HepG2 (cell line): ENCODE measurements around the gene PTGIS. TPM values are rescaled to one million over a fixed set of nuclear protein-coding genes. Genes with fewer than 3 reads are reported as not detected.
A peak's percentile ranks its signal among the peaks of the same experiment; 100 is the strongest.

Source experiments
- ATAC-seq: fragments of 200-7000 bp; cut with Tn5 transposase; 3 replicates; pipeline ENCODE4 v1.9.1; 2020; ENCODE audit warnings: mild to moderate bottlenecking, moderate library complexity
- BruUV-seq: library from RNA; stranded (reverse); fragments of 400-500 nt; replicated peaks from 2 replicates; lab custom pipeline; 2021; lab: Mats Ljungman, UMichigan
- CTCF ChIA-PET: fragments of 300-600 bp; formaldehyde crosslinking; extraction: SDS; loops from one replicate; lab custom pipeline; 2021; ENCODE audit warnings: low total read pairs, inconsistent platforms, low intra/inter-chr PET ratio; lab: Yijun Ruan, JAX
- POLR2A ChIA-PET: fragments of 350-600 bp; sonication (Branson Sonifier 250); formaldehyde crosslinking; loops from one replicate; lab custom pipeline; 2020; ENCODE audit warnings: antibody characterized with exemption, inconsistent platforms; lab: Yijun Ruan, JAX
- DNase-seq: peaks from one replicate; pipeline ENCODE4 v3.0.0-alpha.2; 2015; ENCODE audit warnings: low spot score
- FAIRE-seq: peaks from 3 replicates; lab custom pipeline; 2011; peaks lifted over from hg19 to GRCh38; lab: Jason Lieb, UNC
- H2AFZ ChIP-seq: one replicate; pipeline ENCODE4 v1.6.1; 2011; ENCODE audit warnings: low read length, inconsistent platforms
- H3K27ac ChIP-seq: fragments of 300-600 bp; 3 replicates; pipeline ENCODE4 v1.8.0; 2011; ENCODE audit warnings: mixed run types, mild to moderate bottlenecking, mixed read lengths, low read length, inconsistent platforms; ENCODE audit not compliant: insufficient read depth; ENCODE audit errors: extremely low read length
- H3K27me3 ChIP-seq, 2 experiments: fragments of 200-600 bp in 1 of 2; 2 replicates in 1 of 2; 3 replicates in 1 of 2; pipeline versions ENCODE4 v1.6.0 to v1.8.0; 2011; ENCODE audit warnings: low read length in 2 of 2, mild to moderate bottlenecking in 2 of 2, moderate library complexity in 2 of 2, inconsistent platforms in 1 of 2; ENCODE audit not compliant: insufficient read depth in 2 of 2, control insufficient read depth in 1 of 2
- H3K36me3 ChIP-seq, 2 experiments: fragments of 200-600 bp in 1 of 2; replicated peaks in 1 of 2; 2 replicates in 1 of 2; 3 replicates in 1 of 2; pipeline versions ENCODE4 v1.5.1 to v1.8.0; 2011; ENCODE audit warnings: low read length in 2 of 2, inconsistent platforms in 1 of 2; ENCODE audit not compliant: insufficient read depth in 2 of 2, control insufficient read depth in 1 of 2
- H3K4me1 ChIP-seq: 2 replicates; pipeline ENCODE4 v1.5.1; 2012; ENCODE audit warnings: low read length, inconsistent platforms; ENCODE audit not compliant: insufficient read depth
- H3K4me2 ChIP-seq: 2 replicates; pipeline ENCODE4 v1.6.0; 2011; ENCODE audit warnings: low read depth, low read length, inconsistent platforms
- H3K4me3 ChIP-seq, 3 experiments: fragments of 200-600 bp in 1 of 3; sonication (generic), shearing (Covaris generic) in 1 of 3; replicated peaks in 1 of 3; 2 replicates each; pipeline ENCODE4 v1.5.1; 2011 to 2016; ENCODE audit warnings: low read length in 3 of 3, inconsistent platforms in 2 of 3, low read depth in 2 of 3, mild to moderate bottlenecking in 2 of 3, control low read depth in 1 of 3, mixed read lengths in 1 of 3; ENCODE audit not compliant: insufficient read depth in 1 of 3
- H3K79me2 ChIP-seq: one replicate; pipeline ENCODE4 v1.6.1; 2011; ENCODE audit warnings: low read length, inconsistent platforms; ENCODE audit not compliant: insufficient read depth
- H3K9ac ChIP-seq: 2 replicates; pipeline ENCODE4 v1.6.0; 2011; ENCODE audit warnings: mild to moderate bottlenecking, low read depth, low read length, inconsistent platforms; ENCODE audit not compliant: insufficient read depth
- H3K9me3 ChIP-seq: 2 replicates; pipeline ENCODE4 v1.5.1; 2012; ENCODE audit warnings: mild to moderate bottlenecking, low read length
- H4K20me1 ChIP-seq: 2 replicates; pipeline ENCODE4 v1.6.0; 2011; ENCODE audit warnings: inconsistent platforms, mild to moderate bottlenecking, low read length, moderate library complexity; ENCODE audit not compliant: insufficient read depth
- GPBP1L1 ChIP-seq: sonication (generic); formaldehyde crosslinking; IDR thresholded peaks from 2 replicates; pipeline ENCODE4 v1.5.0; 2020; ENCODE audit warnings: mild to moderate bottlenecking, missing genetic modification reagents
- IKZF1 ChIP-seq: fragments of 450-650 bp; IDR thresholded peaks from 2 replicates; pipeline ENCODE4 v1.7.1; 2016
- MAFK ChIP-seq, 2 experiments: IDR thresholded peaks in 1 of 2; conservative IDR thresholded peaks in 1 of 2; 2 replicates each; pipeline ENCODE4 v1.6.1; 2011; ENCODE audit warnings: improper control_type of control experiment in 2 of 2, low read length in 2 of 2
- ZBTB20 ChIP-seq: sonication (generic); formaldehyde crosslinking; IDR thresholded peaks from 2 replicates; pipeline ENCODE4 v1.8.1; 2023; ENCODE audit warnings: missing genetic modification reagents, low read depth, mild to moderate bottlenecking, borderline replicate concordance
- ZNF709 ChIP-seq: sonication (generic); formaldehyde crosslinking; IDR thresholded peaks from 2 replicates; pipeline ENCODE4 v1.5.0; 2020; ENCODE audit warnings: mild to moderate bottlenecking, missing genetic modification reagents
- WGBS: methylation state at CpG from one replicate; pipeline ENCODE4 v1.1.6; 2017; ENCODE audit warnings: low lambda C conversion rate; 5-methylcytosine and 5-hydroxymethylcytosine counted together
- in situ Hi-C: cut with HindIII; loops from 2 replicates; pipeline ENCODE4 v1.10.0; 2017; ENCODE audit warnings: low pct_unique_long_range_greater_than_20kb; ENCODE audit not compliant: extremely low pct_ligation_motif_present
- intact Hi-C: fragments of 100-400 bp; cut with micrococcal nuclease; formaldehyde crosslinking; loops from one replicate; pipeline ENCODE4 v1.10.0; 2022; ENCODE audit not compliant: unreplicated experiment
- polyA plus RNA-seq, 8 experiments: library from polyadenylated mRNA; depleted of rRNA in 3 of 8; stranded (reverse) in 7 of 8; unstranded in 1 of 8; fragments of >200 nt; fragmentation: Illumina TruSeq in 4 of 8; extraction: Trizol in 4 of 8; gene quantifications; 2 replicates each; pipeline versions ENCODE4 v1.2.1 to v1.2.3, GENCODE V29; 2011 to 2016; ENCODE audit warnings: low read depth in 4 of 8, missing spikeins in 1 of 8, mixed read lengths in 1 of 8; ENCODE audit not compliant: insufficient read depth in 1 of 8
- total RNA-seq, 5 experiments: library from RNA; depleted of rRNA; stranded (reverse); fragments of >200 nt; fragmentation: Illumina TruSeq; extraction: Trizol; gene quantifications; 2 replicates each; pipeline ENCODE4 v1.2.3, GENCODE V29; 2016; ENCODE audit warnings: low read depth in 1 of 5

The PTGIS gene
- total and polyA plus RNA-seq, 2 of the 13 experiments (the other 11 are each of a cell fraction or from before 2014, with no cell fraction given): not detected

GRCh38 chr20:49496553-49497397 lies 71.2 kb downstream of the PTGIS start:
- H3K36me3 ChIP-seq: no peaks in the 10 kb centered on the region
- H3K4me1 ChIP-seq: no peaks in the 10 kb centered on the region
- ATAC-seq (no peak), DNase-seq (no peak), FAIRE-seq (no peak)
- no peak overlapping the region for H3K27ac ChIP-seq
- BruUV-seq: no TSS peak
- H2AFZ ChIP-seq: no peak overlapping the region
- H3K27me3 ChIP-seq: no peaks in the 10 kb centered on the region; a peak in 1 of 5 replicates
- H3K9ac ChIP-seq: no peak overlapping the region
- POLR2A ChIA-PET: no interaction called here
- CTCF ChIA-PET: no interaction called here
- no peaks in the 10 kb centered on the region for H4K20me1 ChIP-seq
- in situ Hi-C loops (no loop called here), intact Hi-C loops (no loop called here)
- no peak overlapping the region for H3K4me3 ChIP-seq
- H3K79me2 ChIP-seq: no peaks in the 10 kb centered on the region
- no peaks in the 10 kb centered on the region for H3K9me3 ChIP-seq
- WGBS: 41% methylated on average over 5 of the region's 5 CpGs
- TF ChIP-seq ZBTB20 (no peak), MAFK (conservative IDR thresholded peaks at IDR 0.05 in 1 of 2, IDR thresholded peaks at IDR 0.05 in 1 of 2; ENCODE audit: low read length in 2 of 2) (peak in 1 of 2 experiments; percentile 13; a peak in 1 of 4 replicates), GPBP1L1 (CRISPR knock-in tag) (no peak)
- TF ChIP-seq, all 625 proteins: peak for 1
- no peak overlapping the region for H3K4me2 ChIP-seq

- H3K27ac ChIP-seq: no peak overlapping the region
- 2% methylated on average over 4 of the region's 4 CpGs for WGBS
- in situ Hi-C loops (no loop called here), intact Hi-C loops (no loop called here)
- no peak overlapping the region for H3K4me3 ChIP-seq
- no peaks in the 10 kb centered on the region for H4K20me1 ChIP-seq
- POLR2A ChIA-PET: no interaction called here
- no peaks in the 10 kb centered on the region for H3K4me1 ChIP-seq
- BruUV-seq: no TSS peak
- H3K9me3 ChIP-seq: no peaks in the 10 kb centered on the region
- H3K27me3 ChIP-seq: no peaks in the 10 kb centered on the region; a peak in 1 of 5 replicates
- FAIRE-seq: no peak
- 0 out of 2 replicates have a peak, but pooled peaks have one; percentile 11 for TF ChIP-seq IKZF1
- no peak for TF ChIP-seq ZNF709 (CRISPR knock-in tag)
- H3K36me3 ChIP-seq: no peaks in the 10 kb centered on the region
- no peak overlapping the region for H3K9ac ChIP-seq
- H2AFZ ChIP-seq: no peak overlapping the region
- H3K4me2 ChIP-seq: no peak overlapping the region
- no peak for DNase-seq
- ATAC-seq: no peak
- no peaks in the 10 kb centered on the region for H3K79me2 ChIP-seq
- CTCF ChIA-PET: interaction anchor here (0.7 kb wide), 1 partner anchor 13 kb away, joined by 3 read pairs; no protein-coding TSS in a partner anchor
Observed at GRCh38 chr20:49496043-49496442, 71.9 kb downstream of the PTGIS start.
